ENCODE data around the gene RPL18. TPM values are rescaled to one million over a fixed set of nuclear protein-coding genes. Genes with fewer than 3 reads are reported as not detected.
A peak's percentile ranks its signal among the peaks of the same experiment; 100 is the strongest.
"Not testable (repeated sequence)": the region's sequence is repeated elsewhere in the genome, so short reads cannot be mapped to it uniquely, and the experiment has no call there.

RPL18 gene
- total RNA-seq, 1 donor from 2014 or later, result 1,586 TPM

DNA sequence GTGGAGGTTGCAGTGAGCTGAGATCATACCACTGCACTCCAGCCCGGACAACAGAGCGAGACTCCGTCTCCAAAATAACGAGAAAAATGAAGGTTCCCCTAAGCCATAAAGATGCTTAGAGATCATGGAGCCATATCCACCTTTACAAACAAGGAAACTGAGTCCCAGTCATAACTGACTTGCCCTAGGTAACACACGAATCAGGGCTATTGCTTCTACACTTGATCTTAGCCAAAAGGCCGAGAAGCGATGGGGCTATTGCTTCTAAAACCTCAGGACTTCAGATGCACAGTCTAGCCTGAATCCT lies 15.0 kb upstream of the RPL18 start:
- TF ChIP-seq, protein P1, sequence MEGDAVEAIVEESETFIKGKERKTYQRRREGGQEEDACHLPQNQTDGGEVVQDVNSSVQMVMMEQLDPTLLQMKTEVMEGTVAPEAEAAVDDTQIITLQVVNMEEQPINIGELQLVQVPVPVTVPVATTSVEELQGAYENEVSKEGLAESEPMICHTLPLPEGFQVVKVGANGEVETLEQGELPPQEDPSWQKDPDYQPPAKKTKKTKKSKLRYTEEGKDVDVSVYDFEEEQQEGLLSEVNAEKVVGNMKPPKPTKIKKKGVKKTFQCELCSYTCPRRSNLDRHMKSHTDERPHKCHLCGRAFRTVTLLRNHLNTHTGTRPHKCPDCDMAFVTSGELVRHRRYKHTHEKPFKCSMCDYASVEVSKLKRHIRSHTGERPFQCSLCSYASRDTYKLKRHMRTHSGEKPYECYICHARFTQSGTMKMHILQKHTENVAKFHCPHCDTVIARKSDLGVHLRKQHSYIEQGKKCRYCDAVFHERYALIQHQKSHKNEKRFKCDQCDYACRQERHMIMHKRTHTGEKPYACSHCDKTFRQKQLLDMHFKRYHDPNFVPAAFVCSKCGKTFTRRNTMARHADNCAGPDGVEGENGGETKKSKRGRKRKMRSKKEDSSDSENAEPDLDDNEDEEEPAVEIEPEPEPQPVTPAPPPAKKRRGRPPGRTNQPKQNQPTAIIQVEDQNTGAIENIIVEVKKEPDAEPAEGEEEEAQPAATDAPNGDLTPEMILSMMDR (IDR thresholded peaks at IDR 0.05; ENCODE audit: unreplicated experiment), result no peak
- Mint-ChIP-seq H3K27me3 (ENCODE audit: low read depth) (no peaks in the 10 kb centered on the region), H3K36me3 (peaks cover 9% of the 10 kb centered on the region), H3K4me3 (peak overlapping the region; percentile 67), H3K4me1 (peaks cover 43% of the 10 kb centered on the region), H3K9me3 (no peaks in the 10 kb centered on the region), H3K27ac (peak overlapping the region; percentile 67)
- no peak for DNase-seq (ENCODE audit: low spot score in 2 of 2, unreplicated experiment in 2 of 2)

DNA sequence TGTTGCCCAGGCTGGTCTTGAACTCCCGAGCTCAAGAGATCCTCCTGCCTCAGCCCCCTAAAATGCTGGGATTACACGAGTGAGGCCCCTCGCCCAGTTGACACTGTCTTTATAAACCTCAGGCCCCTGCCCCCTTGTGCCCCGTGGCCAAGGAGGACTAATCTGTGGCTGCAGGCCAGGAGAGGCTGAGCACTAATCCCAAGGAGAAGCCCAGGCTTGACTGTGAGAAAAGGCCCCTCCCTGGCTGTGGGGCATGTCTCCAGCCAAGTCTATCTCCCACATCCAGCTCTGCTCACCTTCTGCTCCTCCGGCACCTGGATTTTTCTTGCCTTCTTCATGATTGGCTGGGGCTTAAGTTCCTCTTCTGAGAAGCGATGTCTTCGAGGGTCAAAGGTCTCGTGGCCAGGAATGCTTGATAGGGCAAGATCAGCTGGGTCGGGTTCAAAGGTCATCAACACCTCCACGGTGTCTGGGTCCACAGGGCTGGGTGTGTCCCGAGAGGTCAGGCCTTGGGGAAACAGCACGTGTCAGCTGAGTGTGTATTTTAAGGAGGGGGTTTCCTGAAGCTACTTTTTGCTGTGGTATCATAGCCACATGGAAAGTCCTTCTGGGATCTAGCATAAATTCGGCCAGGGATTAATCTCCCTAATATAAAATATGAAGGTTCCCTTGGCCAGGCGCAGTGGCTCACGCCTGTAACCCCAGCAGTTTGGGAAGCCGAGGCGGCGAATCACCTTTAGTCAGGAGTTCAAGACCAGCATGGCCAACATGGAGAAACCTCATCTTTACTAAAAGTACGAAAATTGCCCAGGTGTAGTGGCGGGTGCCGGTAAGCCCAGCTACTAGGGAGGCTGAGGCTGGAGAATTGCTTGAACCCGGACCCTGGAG lies 14.4 kb upstream of the RPL18 start:
- Mint-ChIP-seq H3K4me1 (peaks cover 38% of the 10 kb centered on the region), H3K27me3 (ENCODE audit: low read depth) (no peaks in the 10 kb centered on the region), H3K9me3 (no peaks in the 10 kb centered on the region), H3K27ac (no peak overlapping the region), H3K4me3 (no peak overlapping the region), H3K36me3 (peaks cover 4% of the 10 kb centered on the region)
- TF ChIP-seq, protein P1 (IDR thresholded peaks at IDR 0.05; ENCODE audit: unreplicated experiment), result no peak
- DNase-seq (ENCODE audit: low spot score in 2 of 2, unreplicated experiment in 2 of 2), result no peak

DNA sequence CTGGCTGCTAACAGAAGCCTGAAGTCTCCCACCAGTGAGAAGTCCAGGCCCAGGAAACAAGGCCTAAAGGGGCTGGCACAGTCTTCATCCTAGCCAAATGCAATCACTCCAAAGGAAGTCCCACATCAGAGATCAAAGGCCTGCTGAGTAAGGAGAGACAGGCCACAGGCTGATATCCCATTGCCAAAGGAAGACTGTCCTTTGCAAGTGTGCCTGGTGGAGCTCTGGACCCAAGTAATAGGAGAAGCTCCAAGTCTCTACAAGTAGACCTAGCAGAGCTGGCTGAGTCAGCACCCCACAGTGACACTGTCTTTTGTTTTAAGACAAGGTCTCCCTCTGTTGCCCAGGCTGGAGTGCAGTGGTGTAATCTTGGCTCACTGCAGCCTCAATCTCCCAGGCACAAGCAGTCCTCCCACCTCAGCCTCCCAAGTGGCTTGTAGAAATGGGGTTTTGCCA lies 13.7 kb upstream of the RPL18 start:
- H3K4me3 Mint-ChIP-seq, result no peak overlapping the region
- peaks cover 3% of the 10 kb centered on the region for H3K36me3 Mint-ChIP-seq
- TF ChIP-seq, protein P1 (IDR thresholded peaks at IDR 0.05; ENCODE audit: unreplicated experiment), result no peak
- no peak for DNase-seq (ENCODE audit: low spot score in 2 of 2, unreplicated experiment in 2 of 2)
- no peaks in the 10 kb centered on the region for H3K27me3 Mint-ChIP-seq (ENCODE audit: low read depth)
- peaks cover 34% of the 10 kb centered on the region for H3K4me1 Mint-ChIP-seq
- H3K27ac Mint-ChIP-seq, result no peak overlapping the region
- H3K9me3 Mint-ChIP-seq, result no peaks in the 10 kb centered on the region

DNA sequence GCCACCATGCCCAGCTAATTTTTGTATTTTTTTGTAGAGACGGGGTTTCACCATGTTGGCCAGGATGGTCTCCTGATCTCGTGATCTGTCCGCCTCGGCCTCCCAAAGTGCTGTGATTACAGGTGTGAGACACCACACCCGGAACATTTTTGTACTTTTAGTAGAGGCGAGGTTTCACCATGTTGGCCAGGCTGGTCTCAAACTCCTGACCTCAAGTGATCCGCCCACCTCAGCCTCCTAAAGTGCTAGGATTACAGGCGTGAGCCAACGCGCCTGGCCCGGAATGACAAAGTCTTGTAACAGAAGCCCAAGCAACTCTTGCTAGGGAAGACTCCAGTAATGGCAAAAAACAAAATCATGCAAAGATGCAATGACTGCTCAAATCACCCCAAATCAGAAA lies 13.3 kb upstream of the RPL18 start:
- H3K36me3 Mint-ChIP-seq; H3K4me3 Mint-ChIP-seq; DNase-seq (ENCODE audit: low spot score in 2 of 2, unreplicated experiment in 2 of 2); H3K9me3 Mint-ChIP-seq; H3K27me3 Mint-ChIP-seq (ENCODE audit: low read depth); H3K27ac Mint-ChIP-seq: not testable (repeated sequence)
- peaks cover 32% of the 10 kb centered on the region for H3K4me1 Mint-ChIP-seq

DNA sequence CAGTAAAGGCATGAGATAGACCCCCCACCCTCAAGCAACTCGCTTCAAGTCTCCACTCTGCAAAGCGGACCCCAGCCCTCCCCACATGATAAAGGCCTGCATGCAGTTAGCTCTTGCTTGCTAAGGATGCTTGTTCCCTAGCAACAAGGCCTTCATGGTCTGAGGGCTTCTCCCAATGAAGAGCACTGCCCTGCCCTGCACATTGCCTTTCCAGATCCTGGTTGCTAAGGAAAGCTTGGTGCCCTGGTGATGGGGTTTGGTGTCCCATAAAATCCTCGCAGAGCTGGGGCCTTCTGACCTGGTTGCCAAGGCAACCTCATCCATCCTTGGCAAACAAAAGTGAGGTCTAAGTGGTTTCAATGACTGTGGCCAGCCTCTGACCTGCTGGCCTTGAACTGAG lies 12.2 kb upstream of the RPL18 start:
- H3K4me3 Mint-ChIP-seq, result no peak overlapping the region
- H3K27ac Mint-ChIP-seq, result no peak overlapping the region
- H3K27me3 Mint-ChIP-seq (ENCODE audit: low read depth), result no peaks in the 10 kb centered on the region
- TF ChIP-seq, protein P1 (IDR thresholded peaks at IDR 0.05; ENCODE audit: unreplicated experiment), result no peak
- H3K36me3 Mint-ChIP-seq, result peaks cover 3% of the 10 kb centered on the region
- peaks cover 32% of the 10 kb centered on the region for H3K4me1 Mint-ChIP-seq
- H3K9me3 Mint-ChIP-seq, result no peaks in the 10 kb centered on the region
- DNase-seq (ENCODE audit: low spot score in 2 of 2, unreplicated experiment in 2 of 2), result no peak

DNA sequence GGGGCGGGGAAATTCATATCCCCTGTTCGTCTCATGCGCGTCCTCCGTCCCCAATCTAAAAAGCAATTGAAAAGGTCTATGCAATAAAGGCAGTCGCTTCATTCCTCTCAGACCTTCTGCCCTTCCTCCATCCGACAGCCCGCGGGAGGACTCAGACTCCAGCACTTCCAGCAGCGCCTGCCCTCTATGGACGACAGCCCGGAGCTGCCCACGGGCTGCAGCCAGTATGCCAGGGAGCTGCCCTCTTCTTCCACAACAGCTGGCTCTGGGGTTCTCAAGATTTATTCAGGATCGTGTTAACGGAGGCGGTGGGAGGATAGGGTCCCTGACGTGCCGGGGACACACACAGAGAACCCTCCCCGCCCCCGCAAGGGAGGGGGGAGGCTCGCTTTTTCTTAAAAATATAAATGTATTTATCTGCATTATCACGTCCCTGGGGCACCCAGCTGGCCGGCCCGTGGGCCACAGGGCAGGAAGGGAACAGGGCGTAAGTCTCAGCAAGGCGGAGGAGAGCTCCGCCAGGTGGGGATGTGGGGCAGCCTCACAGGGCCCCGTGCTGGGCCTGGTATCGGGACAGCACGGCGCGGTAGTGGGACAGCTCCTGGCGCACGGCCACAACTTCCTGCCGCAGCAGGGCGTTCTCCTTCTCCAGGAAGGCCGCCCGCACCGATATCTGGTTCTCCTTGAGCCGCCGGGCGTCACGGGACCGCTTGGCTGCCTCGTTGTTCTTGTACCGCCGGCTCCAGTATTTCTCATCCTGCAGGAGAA lies 11.5 kb upstream of the RPL18 start:
- TF ChIP-seq, protein P1 (IDR thresholded peaks at IDR 0.05; ENCODE audit: unreplicated experiment), result no peak
- H3K4me1 Mint-ChIP-seq, result peaks cover 29% of the 10 kb centered on the region
- H3K9me3 Mint-ChIP-seq, result no peaks in the 10 kb centered on the region
- peak in 1 of 2 experiments; percentile 61 for DNase-seq (ENCODE audit: low spot score in 2 of 2, unreplicated experiment in 2 of 2)
- H3K27ac Mint-ChIP-seq, result peak overlapping the region; percentile 86
- peaks cover 3% of the 10 kb centered on the region for H3K36me3 Mint-ChIP-seq
- no peaks in the 10 kb centered on the region for H3K27me3 Mint-ChIP-seq (ENCODE audit: low read depth)
- H3K4me3 Mint-ChIP-seq, result peak overlapping the region; percentile 57
